ENCODE measurements around the gene CLSTN1.
"Not testable (repeated sequence)": the region's sequence is repeated elsewhere in the genome, so short reads cannot be mapped to it uniquely, and the experiment has no call there.

Gene CLSTN1

DNA sequence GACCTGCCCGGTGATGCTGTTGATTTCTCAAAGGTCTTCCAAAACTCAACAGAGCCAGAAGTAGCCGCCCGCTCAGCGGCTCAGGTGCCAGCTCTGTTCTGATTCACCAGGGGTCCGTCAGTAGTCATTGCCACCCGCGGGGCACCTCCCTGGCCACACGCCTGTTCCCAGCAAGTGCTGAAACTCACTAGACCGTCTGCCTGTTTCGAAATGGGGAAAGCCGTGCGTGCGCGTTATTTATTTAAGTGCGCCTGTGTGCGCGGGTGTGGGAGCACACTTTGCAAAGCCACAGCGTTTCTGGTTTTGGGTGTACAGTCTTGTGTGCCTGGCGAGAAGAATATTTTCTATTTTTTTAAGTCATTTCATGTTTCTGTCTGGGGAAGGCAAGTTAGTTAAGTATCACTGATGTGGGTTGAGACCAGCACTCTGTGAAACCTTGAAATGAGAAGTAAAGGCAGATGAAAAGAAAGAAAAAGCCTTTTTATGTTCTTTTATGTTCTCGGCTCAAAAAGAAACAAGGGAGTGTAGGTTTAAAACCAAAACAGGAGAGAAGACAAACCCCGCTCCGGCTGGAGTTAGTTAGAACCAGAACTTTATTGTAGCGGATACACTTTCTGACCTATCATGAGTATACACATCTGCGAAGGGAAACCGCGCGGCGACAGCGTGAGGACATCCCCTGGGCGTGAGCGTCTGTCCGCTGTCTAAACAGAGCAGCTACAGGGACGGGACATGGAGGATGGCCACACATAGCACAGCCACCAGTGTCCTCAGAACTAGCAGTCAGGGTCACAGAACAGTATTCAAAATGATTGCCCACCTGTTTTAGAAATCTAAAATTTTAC, 95.1 kb downstream of the CLSTN1 start:
- DNase-seq (ENCODE audit: low spot score), result no peak

DNA sequence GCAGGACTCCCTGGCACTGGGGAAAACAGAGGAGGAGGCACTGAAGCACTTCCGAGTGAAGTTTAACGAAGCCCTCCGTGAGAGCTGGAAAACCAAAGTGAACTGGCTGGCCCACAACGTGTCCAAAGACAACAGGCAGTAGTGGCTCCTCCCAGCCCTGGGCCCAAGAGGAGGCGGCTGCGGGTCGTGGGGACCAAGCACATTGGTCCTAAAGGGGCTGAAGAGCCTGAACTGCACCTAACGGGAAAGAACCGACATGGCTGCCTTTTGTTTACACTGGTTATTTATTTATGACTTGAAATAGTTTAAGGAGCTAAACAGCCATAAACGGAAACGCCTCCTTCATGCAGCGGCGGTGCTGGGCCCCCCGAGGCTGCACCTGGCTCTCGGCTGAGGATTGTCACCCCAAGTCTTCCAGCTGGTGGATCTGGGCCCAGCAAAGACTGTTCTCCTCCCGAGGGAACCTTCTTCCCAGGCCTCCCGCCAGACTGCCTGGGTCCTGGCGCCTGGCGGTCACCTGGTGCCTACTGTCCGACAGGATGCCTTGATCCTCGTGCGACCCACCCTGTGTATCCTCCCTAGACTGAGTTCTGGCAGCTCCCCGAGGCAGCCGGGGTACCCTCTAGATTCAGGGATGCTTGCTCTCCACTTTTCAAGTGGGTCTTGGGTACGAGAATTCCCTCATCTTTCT, 96.7 kb downstream of the CLSTN1 start:
- DNase-seq (ENCODE audit: low spot score), result no peak

DNA sequence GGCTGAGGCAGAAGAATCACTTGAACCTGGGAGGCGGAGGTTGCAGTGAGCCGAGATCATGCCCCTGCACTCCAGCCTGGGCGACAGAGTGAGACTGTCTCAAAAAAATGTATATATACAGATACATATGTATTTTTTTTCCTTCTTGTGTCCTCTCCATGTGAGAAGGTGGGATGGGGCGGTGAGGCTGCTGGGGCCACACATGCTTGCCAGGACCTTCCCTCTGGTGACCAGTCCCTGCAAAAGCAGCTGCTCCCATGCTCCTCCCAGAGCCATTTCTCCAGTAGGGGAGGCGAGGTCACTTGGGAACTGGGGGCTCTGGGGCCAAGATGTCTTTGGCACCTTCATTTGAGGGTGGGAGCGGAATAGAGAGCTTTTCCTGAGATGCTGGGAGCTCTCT, 97.4 kb downstream of the CLSTN1 start:
- no peak for DNase-seq (ENCODE audit: low spot score)

DNA sequence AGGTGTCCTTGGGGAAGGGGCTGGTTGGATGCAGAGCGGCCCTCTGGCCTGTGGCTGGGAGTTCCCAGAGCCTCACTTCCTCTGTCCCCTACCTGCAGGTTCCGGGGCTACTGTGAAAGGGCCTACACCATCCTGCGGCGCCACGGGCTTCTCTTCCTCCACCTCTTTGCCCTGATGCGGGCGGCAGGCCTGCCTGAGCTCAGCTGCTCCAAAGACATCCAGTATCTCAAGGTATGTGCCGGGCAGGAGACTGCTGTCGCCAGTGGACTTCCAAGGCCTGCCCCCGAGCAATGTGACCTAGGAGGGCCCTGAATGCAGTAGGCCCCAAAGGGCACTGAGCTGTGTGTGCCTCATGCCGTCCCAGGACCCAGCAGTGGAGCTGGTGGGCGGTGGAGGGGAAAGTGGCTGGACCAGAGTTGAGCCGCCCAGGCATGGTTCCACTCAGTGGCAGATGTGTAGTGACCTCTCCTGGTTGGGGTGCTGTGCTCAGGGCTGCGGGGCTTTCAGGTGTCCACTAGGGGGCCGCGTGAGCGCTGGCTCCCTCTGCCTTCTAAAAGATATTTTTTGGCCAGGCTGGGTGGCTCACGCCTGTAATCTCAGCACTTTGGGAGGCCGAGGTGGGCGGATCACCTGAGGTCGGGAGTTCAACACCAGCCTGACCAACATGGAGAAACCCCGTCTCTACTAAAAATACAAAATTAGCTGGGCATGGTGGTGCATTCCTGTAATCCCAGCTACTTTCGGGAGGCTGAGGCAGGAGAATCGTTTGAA, 98.9 kb downstream of the CLSTN1 start:
- DNase-seq (ENCODE audit: low spot score), result peak; percentile 89

DNA sequence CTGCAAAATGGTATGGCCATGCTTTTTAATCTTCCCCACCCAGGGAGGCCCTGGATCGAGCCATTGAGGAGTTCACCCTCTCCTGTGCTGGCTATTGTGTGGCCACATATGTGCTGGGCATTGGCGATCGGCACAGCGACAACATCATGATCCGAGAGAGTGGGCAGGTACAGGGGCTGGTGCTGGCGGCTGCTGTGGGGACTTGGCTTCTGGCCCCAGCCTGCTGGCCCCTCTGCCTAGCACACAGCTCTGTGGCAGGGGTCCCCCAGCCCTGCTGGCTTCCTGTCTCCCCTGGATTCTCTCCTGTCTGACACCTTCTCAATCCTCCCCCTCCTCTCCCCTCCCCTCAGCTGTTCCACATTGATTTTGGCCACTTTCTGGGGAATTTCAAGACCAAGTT, 99.8 kb downstream of the CLSTN1 start:
- no peak for DNase-seq (ENCODE audit: low spot score)

DNA sequence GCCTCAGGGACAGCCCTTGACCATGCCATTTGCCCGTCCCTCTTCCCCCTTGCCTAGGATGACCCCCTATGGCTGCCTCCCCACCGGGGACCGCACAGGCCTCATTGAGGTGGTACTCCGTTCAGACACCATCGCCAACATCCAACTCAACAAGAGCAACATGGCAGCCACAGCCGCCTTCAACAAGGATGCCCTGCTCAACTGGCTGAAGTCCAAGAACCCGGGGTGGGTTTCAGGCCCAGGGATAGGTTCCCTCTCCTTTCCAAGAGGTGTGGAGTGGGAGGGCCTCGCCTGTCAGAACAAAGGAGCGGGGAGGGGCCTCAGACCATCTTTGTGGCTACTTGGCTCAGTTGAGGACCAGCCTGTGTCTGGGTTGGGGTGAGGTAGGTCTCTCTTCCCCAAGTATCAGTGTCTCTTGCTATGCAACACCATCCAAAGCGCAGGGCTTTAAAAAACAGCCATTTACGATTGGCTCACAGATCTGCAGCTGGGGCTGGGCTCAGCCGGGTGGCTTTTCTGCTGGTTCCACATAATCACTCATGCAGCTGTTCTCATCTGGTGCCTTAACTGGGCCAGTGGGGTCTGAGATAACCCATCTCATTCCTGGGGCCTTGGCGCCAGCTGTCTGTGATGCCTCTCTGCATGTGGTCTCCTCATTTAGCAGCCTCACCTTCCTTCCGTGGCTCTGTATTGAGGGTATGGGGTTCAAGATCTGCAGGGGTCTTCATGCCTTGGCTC, 100.5 kb downstream of the CLSTN1 start:
- DNase-seq (ENCODE audit: low spot score), result no peak

DNA sequence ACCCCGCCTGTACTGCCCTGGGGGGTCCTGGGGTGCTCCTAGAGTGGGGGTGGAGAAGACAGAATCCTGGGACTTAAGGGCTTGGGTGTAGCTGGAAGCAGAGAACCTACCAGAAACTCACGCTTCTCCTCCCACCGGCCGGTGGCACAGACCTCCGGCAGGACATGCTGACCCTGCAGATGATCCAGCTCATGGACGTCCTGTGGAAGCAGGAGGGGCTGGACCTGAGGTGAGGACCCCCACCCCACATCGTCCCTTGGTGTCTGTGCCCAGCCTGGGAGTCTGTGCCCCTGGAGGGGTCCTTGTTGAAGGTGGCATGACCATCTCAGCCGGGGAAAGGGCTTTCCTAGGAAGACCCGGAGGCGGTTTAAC, 101.4 kb downstream of the CLSTN1 start:
- no peak for DNase-seq (ENCODE audit: low spot score)

DNA sequence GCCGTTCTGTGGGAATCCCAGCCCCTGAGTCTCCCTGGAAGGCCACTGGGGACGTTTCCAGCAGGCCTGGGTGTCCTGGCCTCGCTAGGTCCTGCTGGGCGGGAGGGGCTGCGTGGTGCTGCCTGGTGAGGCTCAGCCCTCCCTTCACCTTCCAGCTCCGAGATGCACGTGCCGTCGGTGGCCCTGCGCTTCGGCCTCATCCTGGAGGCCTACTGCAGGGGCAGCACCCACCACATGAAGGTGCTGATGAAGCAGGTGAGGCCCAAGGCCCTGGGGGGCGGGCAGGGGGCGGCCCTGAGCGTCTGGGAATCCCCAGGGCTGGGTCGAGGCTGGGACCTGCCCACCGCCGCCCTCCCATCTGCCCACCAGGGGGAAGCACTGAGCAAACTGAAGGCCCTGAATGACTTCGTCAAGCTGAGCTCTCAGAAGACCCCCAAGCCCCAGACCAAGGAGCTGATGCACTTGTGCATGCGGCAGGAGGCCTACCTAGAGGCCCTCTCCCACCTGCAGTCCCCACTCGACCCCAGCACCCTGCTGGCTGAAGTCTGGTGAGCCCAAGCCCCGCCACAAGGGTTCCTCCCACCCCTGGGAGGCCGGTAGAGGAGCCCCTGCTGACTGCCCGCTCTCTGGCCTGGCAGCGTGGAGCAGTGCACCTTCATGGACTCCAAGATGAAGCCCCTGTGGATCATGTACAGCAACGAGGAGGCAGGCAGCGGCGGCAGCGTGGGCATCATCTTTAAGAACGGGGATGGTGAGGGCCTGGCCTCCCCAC, 102.0 kb downstream of the CLSTN1 start:
- DNase-seq (ENCODE audit: low spot score), result peak; percentile 69

DNA sequence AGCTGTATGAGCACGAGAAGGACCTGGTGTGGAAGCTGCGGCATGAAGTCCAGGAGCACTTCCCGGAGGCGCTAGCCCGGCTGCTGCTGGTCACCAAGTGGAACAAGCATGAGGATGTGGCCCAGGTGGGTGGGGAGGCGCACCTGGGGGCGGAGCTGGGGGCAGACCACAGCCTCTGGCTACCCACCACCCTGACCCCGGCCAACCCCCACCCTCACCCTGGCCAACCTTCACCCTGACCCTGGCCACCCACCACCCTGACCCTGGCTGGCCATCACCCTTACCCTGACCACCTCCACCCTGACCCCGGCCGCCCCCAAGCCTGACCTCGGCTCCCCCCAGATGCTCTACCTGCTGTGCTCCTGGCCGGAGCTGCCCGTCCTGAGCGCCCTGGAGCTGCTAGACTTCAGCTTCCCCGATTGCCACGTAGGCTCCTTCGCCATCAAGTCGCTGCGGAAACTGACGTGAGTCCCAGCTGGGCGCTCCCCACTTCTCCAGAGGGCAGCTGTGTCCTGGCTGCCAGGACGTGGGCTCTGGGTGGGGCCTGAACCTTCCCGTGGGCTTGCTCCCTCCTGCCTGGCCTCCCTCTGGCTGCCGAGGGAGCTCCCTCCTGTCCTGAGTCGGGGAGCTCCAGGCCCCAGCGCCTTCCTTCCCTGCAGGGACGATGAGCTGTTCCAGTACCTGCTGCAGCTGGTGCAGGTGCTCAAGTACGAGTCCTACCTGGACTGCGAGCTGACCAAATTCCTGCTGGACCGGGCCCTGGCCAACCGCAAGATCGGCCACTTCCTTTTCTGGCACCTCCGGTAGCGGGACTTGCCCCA, 102.8 kb downstream of the CLSTN1 start:
- no peak for DNase-seq (ENCODE audit: low spot score)

DNA sequence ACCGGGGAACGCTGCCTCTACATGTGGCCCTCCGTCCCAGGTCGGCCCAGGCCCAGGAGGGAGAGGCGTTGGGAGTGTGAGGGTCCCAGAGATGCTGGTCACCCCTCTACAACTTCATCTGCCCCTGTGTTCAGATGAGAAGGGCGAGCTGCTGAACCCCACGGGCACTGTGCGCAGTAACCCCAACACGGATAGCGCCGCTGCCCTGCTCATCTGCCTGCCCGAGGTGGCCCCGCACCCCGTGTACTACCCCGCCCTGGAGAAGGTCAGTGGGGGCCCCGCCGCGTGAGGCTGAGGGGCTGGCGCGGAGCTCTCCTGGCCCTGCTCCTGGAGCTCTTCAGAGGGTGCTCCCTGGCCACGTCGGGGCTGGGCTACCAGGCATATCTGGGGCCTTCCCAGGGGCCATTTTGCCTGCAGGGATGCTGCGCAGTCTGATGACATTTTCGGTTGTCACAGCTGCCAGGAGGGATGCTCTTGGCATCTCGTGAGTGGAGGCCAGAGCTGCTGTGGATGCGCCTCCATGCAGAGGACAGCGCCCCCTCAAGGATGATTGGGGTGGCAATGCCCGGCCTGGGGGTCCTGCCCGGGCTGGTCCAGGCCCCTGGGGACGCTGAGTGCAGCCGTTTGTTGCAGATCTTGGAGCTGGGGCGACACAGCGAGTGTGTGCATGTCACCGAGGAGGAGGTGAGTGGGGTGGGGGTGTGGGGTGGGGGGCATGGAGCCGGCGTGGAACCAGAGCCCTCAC, 103.6 kb downstream of the CLSTN1 start:
- DNase-seq (ENCODE audit: low spot score), result no peak

DNA sequence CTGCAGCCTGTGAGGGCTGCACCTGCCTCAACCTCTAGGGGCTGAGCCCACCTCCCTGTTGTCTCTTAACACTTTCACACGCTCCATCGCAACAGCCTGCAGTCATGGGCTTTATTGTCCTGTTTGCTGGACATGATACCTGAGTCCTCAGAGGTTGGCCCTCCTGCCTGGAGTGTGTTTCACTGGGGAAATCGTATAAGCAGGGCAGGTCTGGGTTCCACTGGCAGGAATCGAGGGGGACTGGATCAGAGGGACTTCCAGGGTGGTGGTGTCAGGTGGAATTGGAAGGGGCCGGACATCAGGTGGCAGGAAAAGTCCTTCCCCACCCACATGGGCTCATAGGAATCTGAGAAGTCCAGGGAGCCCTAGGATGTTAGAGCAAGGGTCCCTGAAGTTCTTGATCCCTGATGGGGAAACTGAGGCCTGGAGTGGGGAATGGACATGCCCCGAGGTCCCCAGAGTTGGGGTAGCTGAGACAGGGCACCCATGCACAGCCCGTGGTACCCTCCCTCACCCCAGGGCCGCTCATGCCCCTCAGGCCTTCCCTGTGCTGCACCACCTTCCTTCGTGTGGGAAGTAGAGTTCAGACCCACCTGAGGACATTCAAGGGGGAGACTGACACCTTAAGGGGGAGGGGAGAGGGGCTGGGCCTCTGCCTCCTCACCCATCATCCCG, 105.6 kb downstream of the CLSTN1 start:
- no peak for DNase-seq (ENCODE audit: low spot score)

DNA sequence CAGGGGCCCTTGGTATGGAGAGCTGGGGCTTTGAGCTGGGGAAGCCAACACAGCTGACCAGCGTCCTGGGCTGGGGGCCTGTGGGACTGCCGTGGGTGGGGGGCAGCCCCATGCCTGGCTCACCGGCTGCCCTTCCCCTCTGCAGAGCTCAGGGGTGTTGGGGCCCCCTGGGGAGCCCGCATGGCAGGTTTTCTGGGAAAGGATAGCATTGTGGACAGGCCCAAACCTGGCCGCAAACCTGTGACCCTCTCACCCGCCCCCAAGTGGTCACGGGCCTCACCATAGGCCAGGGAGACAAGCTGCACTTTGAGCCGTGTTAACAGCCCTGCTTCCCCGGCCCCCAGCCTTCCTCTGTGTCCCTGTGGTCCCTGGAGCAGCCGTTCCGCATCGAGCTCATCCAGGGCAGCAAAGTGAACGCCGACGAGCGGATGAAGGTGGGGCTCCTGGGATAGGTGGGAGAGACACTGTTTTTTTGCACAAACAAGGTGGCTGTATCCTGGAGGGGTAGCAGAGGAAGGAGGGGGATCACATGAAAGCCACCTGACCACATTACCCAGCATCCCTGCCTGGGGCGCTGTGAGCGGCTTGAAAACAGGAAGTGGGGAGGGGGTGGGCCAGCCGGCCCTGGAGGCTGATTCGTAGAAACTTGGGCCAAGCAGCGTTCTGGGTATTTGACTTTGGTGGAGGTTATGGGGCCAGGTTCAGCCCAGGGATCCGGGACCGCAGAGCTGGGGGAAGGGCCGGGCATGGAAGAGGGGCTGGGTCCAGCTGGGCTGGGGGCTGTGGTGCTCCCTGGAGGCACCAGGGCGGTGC, 106.4 kb downstream of the CLSTN1 start:
- DNase-seq (ENCODE audit: low spot score), result no peak

DNA sequence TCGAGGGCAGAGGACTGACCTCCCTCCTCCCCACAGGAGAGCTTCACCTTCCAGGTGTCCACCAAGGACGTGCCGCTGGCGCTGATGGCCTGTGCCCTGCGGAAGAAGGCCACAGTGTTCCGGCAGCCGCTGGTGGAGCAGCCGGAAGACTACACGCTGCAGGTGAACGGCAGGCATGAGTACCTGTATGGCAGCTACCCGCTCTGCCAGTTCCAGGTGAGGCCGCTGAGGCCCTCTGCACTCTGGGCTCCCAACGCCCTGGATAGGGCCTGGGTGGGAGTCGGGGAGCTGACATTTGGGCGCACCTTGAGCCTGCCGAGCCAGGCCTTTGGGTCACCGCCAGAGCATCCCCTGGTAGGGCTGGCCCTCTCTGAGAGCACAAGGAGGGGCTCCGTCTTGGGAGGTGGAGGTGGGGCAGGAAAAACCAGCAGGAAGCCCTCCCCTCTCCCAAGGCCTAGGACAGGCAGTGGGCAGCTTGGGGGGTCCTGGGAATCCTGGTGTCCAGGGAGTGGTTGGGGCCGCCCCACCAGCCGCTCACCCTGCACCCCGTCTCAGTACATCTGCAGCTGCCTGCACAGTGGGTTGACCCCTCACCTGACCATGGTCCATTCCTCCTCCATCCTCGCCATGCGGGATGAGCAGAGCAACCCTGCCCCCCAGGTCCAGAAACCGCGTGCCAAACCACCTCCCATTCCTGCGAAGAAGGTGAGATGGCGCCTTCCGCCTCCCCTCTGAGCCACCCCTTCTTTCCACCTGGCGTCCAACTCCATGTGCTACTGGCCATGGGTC, 107.2 kb downstream of the CLSTN1 start:
- no peak for DNase-seq (ENCODE audit: low spot score)

DNA sequence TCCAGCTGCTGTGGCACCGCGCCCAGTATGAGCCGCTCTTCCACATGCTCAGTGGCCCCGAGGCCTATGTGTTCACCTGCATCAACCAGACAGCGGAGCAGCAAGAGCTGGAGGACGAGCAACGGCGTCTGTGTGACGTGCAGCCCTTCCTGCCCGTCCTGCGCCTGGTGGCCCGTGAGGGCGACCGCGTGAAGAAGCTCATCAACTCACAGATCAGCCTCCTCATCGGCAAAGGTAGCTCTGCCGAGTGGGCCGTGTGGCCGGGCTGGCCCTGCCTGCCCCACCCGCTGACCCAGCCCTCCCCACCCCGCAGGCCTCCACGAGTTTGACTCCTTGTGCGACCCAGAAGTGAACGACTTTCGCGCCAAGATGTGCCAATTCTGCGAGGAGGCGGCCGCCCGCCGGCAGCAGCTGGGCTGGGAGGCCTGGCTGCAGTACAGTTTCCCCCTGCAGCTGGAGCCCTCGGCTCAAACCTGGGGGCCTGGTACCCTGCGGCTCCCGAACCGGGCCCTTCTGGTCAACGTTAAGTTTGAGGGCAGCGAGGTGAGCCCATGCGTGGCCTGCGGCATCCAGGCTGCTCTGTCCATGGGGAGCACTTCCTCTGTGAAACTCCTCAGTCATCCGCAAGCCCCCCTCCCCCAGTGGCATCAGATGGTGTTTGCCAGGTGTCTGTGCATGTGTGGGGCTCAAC, 108.1 kb downstream of the CLSTN1 start:
- no peak for DNase-seq (ENCODE audit: low spot score)

DNA sequence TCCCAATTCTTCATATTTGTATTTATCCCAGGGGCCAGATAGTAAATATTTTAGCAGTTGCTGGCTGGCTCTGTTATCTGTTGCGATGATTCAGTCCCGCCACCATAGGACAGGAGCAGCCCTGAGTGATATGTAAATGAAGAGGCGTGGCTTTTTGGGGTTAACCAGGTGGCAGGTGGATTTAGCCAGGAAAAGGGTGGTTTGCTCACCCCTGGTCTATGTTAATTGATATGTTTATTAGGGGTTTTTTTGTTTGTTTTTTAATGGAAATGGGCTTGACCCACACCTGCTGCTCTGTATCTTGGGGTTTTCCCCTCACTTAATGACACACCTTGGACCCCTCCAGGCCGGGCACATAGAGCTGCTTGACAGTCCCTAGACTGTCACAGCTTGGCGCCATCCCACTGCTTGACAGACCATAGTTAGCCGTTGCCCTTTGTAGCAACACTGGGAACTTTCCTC, 109.5 kb downstream of the CLSTN1 start:
- no peak for DNase-seq (ENCODE audit: low spot score)

DNA sequence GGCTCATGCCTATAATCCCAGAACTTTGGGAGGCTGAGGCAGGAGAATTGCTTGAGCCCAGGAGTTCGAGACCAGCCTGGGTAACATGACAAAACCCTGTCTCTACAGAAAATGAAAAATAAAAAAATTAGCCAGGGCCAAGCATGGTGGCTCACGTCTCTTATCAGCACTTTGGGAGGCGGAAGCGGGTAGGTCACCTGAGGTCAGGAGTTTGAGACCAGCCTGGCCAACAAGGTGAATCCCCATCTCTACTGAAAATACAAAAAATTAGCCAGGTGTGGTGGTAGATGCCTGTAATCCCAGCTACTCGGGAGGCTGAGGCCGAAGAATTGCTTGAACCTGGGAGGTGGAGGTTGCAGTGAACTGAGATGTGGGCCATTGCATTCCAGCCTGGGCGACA, 111.0 kb downstream of the CLSTN1 start:
- not testable (repeated sequence) for DNase-seq (ENCODE audit: low spot score)

Data from GM03348 (cell line).